NCI-H510A (cell line): ENCODE measurements around the gene ORM2.

Experiments used
- DNase-seq: peaks from one replicate; lab custom pipeline; 2025; lab: John Stamatoyannopoulos, UW

The ORM2 gene

GRCh38 chr9:114294664-114295063 is 35.0 kb upstream of the ORM2 start:
- no peak for DNase-seq

- DNase-seq = no peak
These were observed 33.3 kb upstream of the ORM2 start for GRCh38 chr9:114296338-114296737.

GRCh38 chr9:114299286-114300152 is 30.1 kb upstream of the ORM2 start:
- DNase-seq = no peak

GRCh38 chr9:114300153-114300845 is 29.4 kb upstream of the ORM2 start:
- DNase-seq = no peak

GRCh38 chr9:114300846-114301797 is 28.5 kb upstream of the ORM2 start:
- no peak for DNase-seq

GRCh38 chr9:114301798-114302565 is 27.7 kb upstream of the ORM2 start:
- DNase-seq = no peak

- no peak for DNase-seq
These were observed 26.9 kb upstream of the ORM2 start for GRCh38 chr9:114302727-114303126.

- no peak for DNase-seq
These were observed 26.1 kb upstream of the ORM2 start for GRCh38 chr9:114303571-114303970.

- DNase-seq = no peak
These were observed 25.7 kb upstream of the ORM2 start for GRCh38 chr9:114303977-114304376.

GRCh38 chr9:114304416-114305188 is 25.1 kb upstream of the ORM2 start:
- DNase-seq = no peak

- DNase-seq = no peak
These were observed 21.8 kb upstream of the ORM2 start for GRCh38 chr9:114307899-114308267.

GRCh38 chr9:114308361-114308950 is 21.2 kb upstream of the ORM2 start:
- no peak for DNase-seq

GRCh38 chr9:114309096-114309495 is 20.6 kb upstream of the ORM2 start:
- no peak for DNase-seq

- DNase-seq = no peak
These were observed 18.9 kb upstream of the ORM2 start for GRCh38 chr9:114310471-114311450.

- DNase-seq = no peak
These were observed 17.8 kb upstream of the ORM2 start for GRCh38 chr9:114311571-114312512.

GRCh38 chr9:114312513-114312875 is 17.2 kb upstream of the ORM2 start:
- no peak for DNase-seq

GRCh38 chr9:114313186-114313585 is 16.5 kb upstream of the ORM2 start:
- DNase-seq = no peak

- DNase-seq = no peak
These were observed 15.3 kb upstream of the ORM2 start for GRCh38 chr9:114314256-114314867.
